ENCODE measurements around the gene PLPP2.
"Not testable (repeated sequence)": the region's sequence is repeated elsewhere in the genome, so short reads cannot be mapped to it uniquely, and the experiment has no call there.

- TF ChIP-seq CTCF, EP300, POLR2AphosphoS5 (IDR thresholded peaks at IDR 0.05): not testable (repeated sequence)
Observed at GRCh38 chr19:252421-253186, 38.6 kb downstream of the PLPP2 start.

Data from upper lobe of left lung (tissue), 4 donors.